Gastrocnemius medialis (tissue), 4 donors: Measurements from ENCODE around the gene APOBEC3H. TPM values are rescaled to one million over a fixed set of nuclear protein-coding genes. Genes with fewer than 3 reads are reported as not detected.

ENCODE experiments used
- ATAC-seq, 2 donors: fragments of 150-250 bp; one replicate each; pipeline ENCODE4 v1.9.1; 2016
- DNase-seq, 2 donors: peaks; one replicate each; pipeline ENCODE4 v3.0.0-alpha.2; 2019
- H3K27ac ChIP-seq, 4 donors: fragments of 200-600 bp; sonication (generic); 1 replicate in 1 of 4; 2 replicates in 3 of 4; pipeline ENCODE4 v1.5.1; 2016 to 2018; ENCODE audit warnings: mild to moderate bottlenecking in 2 of 4, moderate library complexity in 1 of 4
- H3K27me3 ChIP-seq, 3 donors: fragments of 200-600 bp; sonication (generic) in 2 of 3; 1 replicate in 1 of 3; 2 replicates in 2 of 3; pipeline versions ENCODE4 v1.5.1 to v1.6.0; 2016 to 2019; ENCODE audit warnings: mild to moderate bottlenecking in 1 of 3, moderate library complexity in 1 of 3
- H3K36me3 ChIP-seq, 2 donors: fragments of 200-600 bp; sonication (generic) in 1 of 2; one replicate each; pipeline ENCODE4 v1.5.1; 2017 to 2018
- H3K4me1 ChIP-seq, 2 donors: fragments of 200-600 bp; sonication (generic) in 1 of 2; one replicate each; pipeline ENCODE4 v1.5.1; 2016 to 2017; ENCODE audit warnings: mild to moderate bottlenecking in 2 of 2
- H3K4me3 ChIP-seq, 4 donors: fragments of 200-600 bp; sonication (generic) in 3 of 4; 1 replicate in 1 of 4; 2 replicates in 3 of 4; pipeline ENCODE4 v1.5.1; 2016 to 2019; ENCODE audit warnings: mild to moderate bottlenecking in 2 of 4
- H3K9me3 ChIP-seq, 3 donors: fragments of 200-600 bp; sonication (generic) in 2 of 3; 1 replicate in 1 of 3; 2 replicates in 2 of 3; pipeline ENCODE4 v1.5.1; 2016 to 2019
- POLR2A ChIP-seq, 2 donors: fragments of 450-650 bp; IDR thresholded peaks; one replicate each; pipeline ENCODE4 v1.6.1; 2017; ENCODE audit warnings: antibody characterized with exemption in 2 of 2, mild to moderate bottlenecking in 2 of 2, moderate library complexity in 2 of 2
- in situ Hi-C, 4 donors: fragments of 200-750 bp; cut with MboI; loops; one replicate each; pipeline versions ENCODE4 v1.15.0 to v1.8.0; 2017; ENCODE audit warnings: low sequenced_read_pairs in 4 of 4
- intact Hi-C: fragments of 100-400 bp; cut with DNase I; formaldehyde crosslinking; loops from one replicate; pipeline ENCODE4 v1.15.1; 2023; ENCODE audit warnings: low total_unique reads
- total RNA-seq, 4 donors: library from RNA; depleted of rRNA; stranded (reverse); fragments of >200 nt; gene quantifications; one replicate each; pipeline versions ENCODE4 v1.1.0 to v1.2.3, GENCODE V29; 2016
- TF ChIP-seq, protein P1 (sequence below), 5 experiments: fragments of 450-650 bp in 3 of 5; fragments of 200-600 bp in 2 of 5; sonication (generic) in 2 of 5; IDR thresholded peaks in 4 of 5; conservative IDR thresholded peaks in 1 of 5; 1 replicate in 4 of 5; 2 replicates in 1 of 5; pipeline ENCODE4 v1.5.1; 2016 to 2019; ENCODE audit warnings: antibody characterized with exemption in 5 of 5, mild to moderate bottlenecking in 3 of 5, moderate library complexity in 3 of 5

The APOBEC3H gene
- total RNA-seq, 4 donors from 2014 or later = not detected

DNA sequence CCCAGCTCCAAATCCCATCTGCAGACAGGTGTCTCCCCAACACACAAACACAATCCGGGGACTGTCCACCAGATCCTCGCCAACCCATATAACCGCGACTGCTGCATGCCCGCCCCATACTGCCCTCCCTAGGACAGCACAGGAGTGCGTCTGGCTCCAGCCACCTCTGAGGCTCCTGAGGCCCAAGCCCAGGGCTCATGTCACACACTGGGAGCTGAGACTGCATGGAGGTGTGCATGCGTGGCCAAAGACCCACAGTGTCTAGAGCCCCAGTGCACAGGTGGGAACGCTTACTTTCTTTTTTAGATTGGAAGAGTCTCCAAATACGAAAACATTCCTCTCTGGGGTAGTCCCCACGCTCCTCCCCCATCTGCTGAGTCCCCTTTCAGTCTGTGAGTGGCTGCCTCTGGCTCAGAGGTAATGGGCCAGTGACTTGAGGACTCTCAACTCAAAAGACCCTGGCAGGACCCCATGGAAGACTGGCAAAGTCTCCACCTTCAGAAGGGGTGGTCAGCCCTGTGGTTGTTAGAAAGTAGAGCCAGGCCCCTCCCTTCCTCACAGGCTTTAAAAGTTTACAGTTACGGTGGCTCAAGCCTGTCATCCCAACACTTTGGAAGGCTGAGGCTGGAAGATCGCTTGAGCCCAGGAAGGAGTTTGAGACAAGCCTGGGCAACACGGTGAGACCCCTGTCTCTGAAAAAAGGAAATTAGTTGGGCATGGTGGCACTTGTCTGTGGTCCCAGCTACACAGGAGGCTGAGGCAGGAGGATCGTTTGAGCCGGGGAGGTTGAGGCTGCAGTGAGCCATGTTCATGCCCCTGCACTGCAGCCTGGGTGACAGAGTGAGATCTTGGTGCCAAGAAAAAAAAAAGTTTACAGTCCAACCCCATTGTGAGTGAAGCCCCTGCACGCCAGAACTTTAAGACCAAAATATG lies 53.1 kb downstream of the APOBEC3H start:
- intact Hi-C loops (loop anchor here (5.0 kb wide), 2 partner anchors 82 to 382 kb away; partner anchors contain the start of gene RPS19BP1), in situ Hi-C loops (loop anchor here in 2 of 4 donors (25.0 kb wide), 1 partner anchor 362 kb away; the partner anchor contains the start of genes ATF4 (in 2 of the 2) and MIEF1 (in 2 of the 2))
- no peaks in the 10 kb centered on the region for H3K27me3 ChIP-seq
- peak overlapping the region; percentile 94 to 99 (median 98) for H3K27ac ChIP-seq
- peaks cover 0 to 6% of the 10 kb centered on the region in 2 donors for H3K36me3 ChIP-seq
- DNase-seq (no peak), ATAC-seq (no peak)
- peaks cover 38 to 46% of the 10 kb centered on the region in 2 donors for H3K4me1 ChIP-seq
- TF ChIP-seq, protein P1, sequence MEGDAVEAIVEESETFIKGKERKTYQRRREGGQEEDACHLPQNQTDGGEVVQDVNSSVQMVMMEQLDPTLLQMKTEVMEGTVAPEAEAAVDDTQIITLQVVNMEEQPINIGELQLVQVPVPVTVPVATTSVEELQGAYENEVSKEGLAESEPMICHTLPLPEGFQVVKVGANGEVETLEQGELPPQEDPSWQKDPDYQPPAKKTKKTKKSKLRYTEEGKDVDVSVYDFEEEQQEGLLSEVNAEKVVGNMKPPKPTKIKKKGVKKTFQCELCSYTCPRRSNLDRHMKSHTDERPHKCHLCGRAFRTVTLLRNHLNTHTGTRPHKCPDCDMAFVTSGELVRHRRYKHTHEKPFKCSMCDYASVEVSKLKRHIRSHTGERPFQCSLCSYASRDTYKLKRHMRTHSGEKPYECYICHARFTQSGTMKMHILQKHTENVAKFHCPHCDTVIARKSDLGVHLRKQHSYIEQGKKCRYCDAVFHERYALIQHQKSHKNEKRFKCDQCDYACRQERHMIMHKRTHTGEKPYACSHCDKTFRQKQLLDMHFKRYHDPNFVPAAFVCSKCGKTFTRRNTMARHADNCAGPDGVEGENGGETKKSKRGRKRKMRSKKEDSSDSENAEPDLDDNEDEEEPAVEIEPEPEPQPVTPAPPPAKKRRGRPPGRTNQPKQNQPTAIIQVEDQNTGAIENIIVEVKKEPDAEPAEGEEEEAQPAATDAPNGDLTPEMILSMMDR (IDR thresholded peaks at IDR 0.05 in 4 of 5, conservative IDR thresholded peaks at IDR 0.05 in 1 of 5) = no peak
- no peak for TF ChIP-seq POLR2A (IDR thresholded peaks at IDR 0.05)
- no peaks in the 10 kb centered on the region for H3K9me3 ChIP-seq
- H3K4me3 ChIP-seq = peak overlapping the region in 1 of 4 donors; percentile 98

DNA sequence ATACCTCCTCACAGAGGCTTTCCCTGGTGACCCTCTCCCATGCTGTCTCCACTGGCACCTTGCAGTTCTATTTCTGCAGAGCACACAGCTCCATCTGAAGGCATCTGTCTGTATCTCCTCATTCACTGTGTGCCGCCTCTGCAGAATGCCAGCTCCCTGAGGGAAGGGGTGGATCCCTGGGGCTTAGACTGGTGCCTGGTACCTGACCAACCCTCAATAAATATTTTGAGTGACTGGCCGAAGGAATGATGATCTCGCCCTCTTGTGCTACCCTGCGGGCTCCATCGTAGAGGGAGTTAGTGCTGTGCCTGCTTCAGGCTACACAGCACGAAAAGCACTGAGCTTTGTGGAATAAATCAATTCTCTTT lies 53.8 kb downstream of the APOBEC3H start:
- no peaks in the 10 kb centered on the region for H3K9me3 ChIP-seq
- intact Hi-C loops = loop anchor here (5.0 kb wide), 2 partner anchors 81 to 381 kb away; partner anchors contain the start of gene RPS19BP1
- peaks cover 38 to 45% of the 10 kb centered on the region in 2 donors for H3K4me1 ChIP-seq

DNA sequence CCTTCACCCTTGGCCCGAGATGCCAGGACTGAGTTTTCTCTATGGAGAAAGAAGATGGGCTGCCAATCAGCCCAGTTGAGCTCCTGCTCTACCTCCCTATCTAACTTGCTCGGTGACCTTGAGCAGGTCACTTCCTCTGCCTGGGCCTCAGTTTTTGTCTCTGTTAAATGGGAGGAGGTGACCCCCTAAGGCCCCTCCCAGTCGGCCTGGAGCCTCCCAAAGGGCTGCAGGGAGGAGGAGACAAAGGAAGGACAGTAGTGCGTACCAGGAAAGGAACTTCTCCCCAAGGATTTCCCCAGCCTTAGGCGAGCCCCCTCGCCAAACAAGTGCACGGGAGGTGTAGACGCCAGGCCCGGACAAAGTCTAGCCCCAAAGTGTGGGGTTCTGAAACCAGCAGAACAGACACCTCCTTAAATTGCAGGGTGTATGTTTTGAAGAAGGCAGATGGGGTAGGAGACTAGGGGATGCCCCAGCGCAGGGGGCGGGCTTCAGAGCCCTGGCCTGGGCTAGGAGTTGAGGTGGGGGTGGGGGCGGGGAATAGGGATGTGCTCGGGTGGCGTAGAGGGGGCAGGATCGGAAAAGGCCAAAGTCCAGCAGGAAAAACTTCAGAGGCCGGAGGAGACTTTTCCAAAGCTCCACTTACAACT lies 54.4 kb downstream of the APOBEC3H start:
- peak overlapping the region; percentile 94 to 99 (median 98) for H3K27ac ChIP-seq
- TF ChIP-seq POLR2A (IDR thresholded peaks at IDR 0.05) = no peak
- TF ChIP-seq, protein P1 (IDR thresholded peaks at IDR 0.05 in 4 of 5, conservative IDR thresholded peaks at IDR 0.05 in 1 of 5) = no peak
- H3K4me1 ChIP-seq = peaks cover 33 to 39% of the 10 kb centered on the region in 2 donors
- peak overlapping the region; percentile 79 to 98 (median 97) for H3K4me3 ChIP-seq
- in situ Hi-C loops = loop anchor here in 2 of 4 donors (25.0 kb wide), 1 partner anchor 361 kb away; the partner anchor contains the start of genes ATF4 (in 2 of the 2) and MIEF1 (in 2 of the 2)
- intact Hi-C loops = loop anchor here (5.0 kb wide), 2 partner anchors 81 to 381 kb away; partner anchors contain the start of gene RPS19BP1
- ATAC-seq (no peak), DNase-seq (no peak)
- no peaks in the 10 kb centered on the region for H3K27me3 ChIP-seq
- no peaks in the 10 kb centered on the region for H3K9me3 ChIP-seq
- H3K36me3 ChIP-seq = peaks cover 0 to 6% of the 10 kb centered on the region in 2 donors

More for the DNA sequence above, 53.8 kb downstream of the APOBEC3H start:
- TF ChIP-seq, protein P1 (IDR thresholded peaks at IDR 0.05 in 4 of 5, conservative IDR thresholded peaks at IDR 0.05 in 1 of 5) = no peak
- no peak for TF ChIP-seq POLR2A (IDR thresholded peaks at IDR 0.05)
- H3K36me3 ChIP-seq = peaks cover 0 to 6% of the 10 kb centered on the region in 2 donors
- in situ Hi-C loops = loop anchor here in 2 of 4 donors (25.0 kb wide), 1 partner anchor 361 kb away; the partner anchor contains the start of genes ATF4 (in 2 of the 2) and MIEF1 (in 2 of the 2)
- H3K27ac ChIP-seq = peak overlapping the region; percentile 94 to 99 (median 98)
- H3K27me3 ChIP-seq = no peaks in the 10 kb centered on the region
- DNase-seq = no peak
- peak overlapping the region; percentile 79 to 98 (median 97) for H3K4me3 ChIP-seq
- no peak for ATAC-seq

DNA sequence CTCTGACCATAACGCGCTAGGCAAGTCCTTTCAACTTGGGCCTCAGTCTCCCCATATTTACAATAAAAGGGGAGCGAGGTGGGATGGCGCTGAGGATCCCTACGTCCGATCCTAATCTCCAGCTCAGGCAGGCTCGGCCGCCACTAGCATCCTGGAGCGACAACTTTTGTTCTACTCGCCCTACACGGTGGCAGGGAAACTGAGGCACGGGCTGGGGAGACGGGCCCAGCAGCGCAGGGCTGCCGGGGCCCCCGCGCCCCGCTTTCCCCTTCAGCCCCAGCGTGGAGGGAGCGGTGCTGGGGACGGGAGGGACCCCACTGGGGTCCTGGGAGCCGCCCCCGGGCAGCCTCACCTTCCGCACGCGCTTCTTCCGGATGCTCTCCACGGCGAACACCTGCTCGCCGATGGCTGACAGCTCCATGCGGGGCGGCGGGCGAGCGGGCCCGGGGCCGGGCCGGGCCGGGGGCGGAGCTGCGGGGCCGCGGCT lies 55.0 kb downstream of the APOBEC3H start:
- peak in 1 of 2 donors; percentile 0 for ATAC-seq
- in situ Hi-C loops (loop anchor here in 2 of 4 donors (25.0 kb wide), 1 partner anchor 360 kb away; the partner anchor contains the start of genes ATF4 (in 2 of the 2) and MIEF1 (in 2 of the 2)), intact Hi-C loops (loop anchor here (1.0 to 5.0 kb wide), 6 partner anchors 80 to 893 kb away; partner anchors contain the start of genes CBX6, RPL3 and RPS19BP1)

More for the DNA sequence above, 55.0 kb downstream of the APOBEC3H start:
- Histone ChIP-seq H3K9me3 (no peaks in the 10 kb centered on the region), H3K27me3 (no peaks in the 10 kb centered on the region), H3K27ac (peak overlapping the region; percentile 94 to 99 (median 98)), H3K36me3 (peaks cover 0 to 6% of the 10 kb centered on the region in 2 donors), H3K4me1 (peaks cover 29 to 33% of the 10 kb centered on the region in 2 donors), H3K4me3 (peak overlapping the region; percentile 79 to 98 (median 97))
- DNase-seq = no peak
- no peak for TF ChIP-seq POLR2A (IDR thresholded peaks at IDR 0.05)
- TF ChIP-seq, protein P1 (IDR thresholded peaks at IDR 0.05 in 4 of 5, conservative IDR thresholded peaks at IDR 0.05 in 1 of 5) = no peak
